Memory B cell (primary cell): Measurements from ENCODE around the gene SAFB.
"Not testable (repeated sequence)": the region's sequence is repeated elsewhere in the genome, so short reads cannot be mapped to it uniquely, and the experiment has no call there.

Source experiments
- ATAC-seq: fragments of 150-1000 bp; cut with Tn5 transposase; 2 replicates; pipeline ENCODE4 v1.10.0; 2021; ENCODE audit warnings: low read depth, mild to moderate bottlenecking, moderate library complexity
- DNase-seq, 2 donors: peaks; one replicate each; pipeline ENCODE4 v3.0.0; 2022; ENCODE audit warnings: low spot score in 2 of 2
- H3K27ac Mint-ChIP-seq: one replicate; pipeline ENCODE4 v1.8.0; 2022; ENCODE audit warnings: mild to moderate bottlenecking, moderate library complexity, mixed read lengths
- H3K27me3 Mint-ChIP-seq: one replicate; pipeline ENCODE4 v1.8.0; 2022; ENCODE audit warnings: mixed read lengths
- H3K36me3 Mint-ChIP-seq: one replicate; pipeline ENCODE4 v1.8.0; 2022; ENCODE audit warnings: mild to moderate bottlenecking, mixed read lengths
- H3K4me1 Mint-ChIP-seq: one replicate; pipeline ENCODE4 v1.8.0; 2022; ENCODE audit warnings: mixed read lengths
- H3K4me3 Mint-ChIP-seq: one replicate; pipeline ENCODE4 v1.8.0; 2022; ENCODE audit warnings: mild to moderate bottlenecking, moderate library complexity, mixed read lengths
- H3K9me3 Mint-ChIP-seq: one replicate; pipeline ENCODE4 v1.8.0; 2022; ENCODE audit warnings: mixed read lengths

Gene SAFB

GRCh38 chr19:5608766-5609165, 14.1 kb upstream of the SAFB start:
- H3K36me3 Mint-ChIP-seq = peaks cover 45% of the 10 kb centered on the region
- not testable (repeated sequence) for H3K27ac Mint-ChIP-seq, H3K4me3 Mint-ChIP-seq, H3K27me3 Mint-ChIP-seq, DNase-seq, ATAC-seq, H3K9me3 Mint-ChIP-seq
- peaks cover 12% of the 10 kb centered on the region for H3K4me1 Mint-ChIP-seq

- DNase-seq (no peak), ATAC-seq (no peak)
- Mint-ChIP-seq H3K9me3 (no peaks in the 10 kb centered on the region), H3K27me3 (no peaks in the 10 kb centered on the region), H3K27ac (no peak overlapping the region), H3K4me1 (peaks cover 13% of the 10 kb centered on the region), H3K36me3 (peaks cover 45% of the 10 kb centered on the region), H3K4me3 (no peak overlapping the region)
Observed at GRCh38 chr19:5609881-5610448, 12.9 kb upstream of the SAFB start.

- Mint-ChIP-seq H3K27me3 (no peaks in the 10 kb centered on the region), H3K36me3 (peaks cover 40% of the 10 kb centered on the region), H3K9me3 (no peaks in the 10 kb centered on the region), H3K4me1 (peaks cover 4% of the 10 kb centered on the region), H3K4me3 (no peak overlapping the region), H3K27ac (no peak overlapping the region)
- no peak for ATAC-seq
- no peak for DNase-seq
Observed at GRCh38 chr19:5612891-5613865, 9.7 kb upstream of the SAFB start.

GRCh38 chr19:5615756-5616327, 7.0 kb upstream of the SAFB start:
- Mint-ChIP-seq H3K27me3 (no peaks in the 10 kb centered on the region), H3K27ac (no peak overlapping the region), H3K36me3 (peaks cover 40% of the 10 kb centered on the region), H3K4me3 (no peak overlapping the region), H3K4me1 (peaks cover 15% of the 10 kb centered on the region), H3K9me3 (no peaks in the 10 kb centered on the region)
- DNase-seq = no peak
- ATAC-seq = no peak

GRCh38 chr19:5617080-5617479, 5.8 kb upstream of the SAFB start:
- Mint-ChIP-seq H3K27ac (no peak overlapping the region), H3K27me3 (no peaks in the 10 kb centered on the region), H3K4me3 (no peak overlapping the region), H3K36me3 (peaks cover 36% of the 10 kb centered on the region), H3K9me3 (no peaks in the 10 kb centered on the region), H3K4me1 (peaks cover 22% of the 10 kb centered on the region)
- ATAC-seq (no peak), DNase-seq (no peak)

GRCh38 chr19:5618591-5618990, 4.3 kb upstream of the SAFB start:
- peaks cover 21% of the 10 kb centered on the region for H3K4me1 Mint-ChIP-seq

GRCh38 chr19:5619946-5620345, 2.9 kb upstream of the SAFB start:
- no peak overlapping the region for H3K27ac Mint-ChIP-seq
- peaks cover 27% of the 10 kb centered on the region for H3K4me1 Mint-ChIP-seq
- DNase-seq (no peak), ATAC-seq (no peak)
- H3K9me3 Mint-ChIP-seq = no peaks in the 10 kb centered on the region
- no peaks in the 10 kb centered on the region for H3K27me3 Mint-ChIP-seq
- no peak overlapping the region for H3K4me3 Mint-ChIP-seq
- H3K36me3 Mint-ChIP-seq = peaks cover 21% of the 10 kb centered on the region

More at GRCh38 chr19:5618591-5618990, 4.3 kb upstream of the SAFB start:
- H3K9me3 Mint-ChIP-seq = no peaks in the 10 kb centered on the region
- H3K27me3 Mint-ChIP-seq = no peaks in the 10 kb centered on the region
- H3K36me3 Mint-ChIP-seq = peaks cover 27% of the 10 kb centered on the region
- DNase-seq (no peak), ATAC-seq (no peak)
- peak overlapping the region; percentile 24 for H3K27ac Mint-ChIP-seq
- no peak overlapping the region for H3K4me3 Mint-ChIP-seq

- H3K27me3 Mint-ChIP-seq = no peaks in the 10 kb centered on the region
- peak overlapping the region; percentile 99 for H3K4me3 Mint-ChIP-seq
- H3K27ac Mint-ChIP-seq = peak overlapping the region; percentile 98
- DNase-seq (peak in 1 of 2 donors; percentile 19), ATAC-seq (no peak)
- peaks cover 37% of the 10 kb centered on the region for H3K4me1 Mint-ChIP-seq
- H3K9me3 Mint-ChIP-seq = no peaks in the 10 kb centered on the region
- H3K36me3 Mint-ChIP-seq = peaks cover 18% of the 10 kb centered on the region
Observed at GRCh38 chr19:5621311-5621944, 1.5 kb upstream of the SAFB start.

- Mint-ChIP-seq H3K9me3 (no peaks in the 10 kb centered on the region), H3K27ac (peak overlapping the region; percentile 98), H3K27me3 (no peaks in the 10 kb centered on the region), H3K4me1 (peaks cover 39% of the 10 kb centered on the region), H3K4me3 (peak overlapping the region; percentile 99), H3K36me3 (peaks cover 20% of the 10 kb centered on the region)
- DNase-seq (no peak), ATAC-seq (no peak)
Observed at GRCh38 chr19:5621945-5622464, 878 bp upstream of the SAFB start.

- Mint-ChIP-seq H3K27ac (peak overlapping the region; percentile 98), H3K27me3 (no peaks in the 10 kb centered on the region), H3K4me3 (peak overlapping the region; percentile 99), H3K4me1 (peaks cover 43% of the 10 kb centered on the region), H3K9me3 (no peaks in the 10 kb centered on the region), H3K36me3 (peaks cover 23% of the 10 kb centered on the region)
- ATAC-seq = no peak
- DNase-seq = peak in 1 of 2 donors; percentile 16
Observed at GRCh38 chr19:5623397-5624017, 624 bp downstream of the SAFB start.

- H3K4me1 Mint-ChIP-seq = peaks cover 45% of the 10 kb centered on the region
- peak overlapping the region; percentile 91 for H3K4me3 Mint-ChIP-seq
- ATAC-seq (no peak), DNase-seq (no peak)
- H3K27ac Mint-ChIP-seq = peak overlapping the region; percentile 98
- peaks cover 19% of the 10 kb centered on the region for H3K36me3 Mint-ChIP-seq
- H3K27me3 Mint-ChIP-seq = no peaks in the 10 kb centered on the region
- H3K9me3 Mint-ChIP-seq = no peaks in the 10 kb centered on the region
Observed at GRCh38 chr19:5624018-5624663, 1.3 kb downstream of the SAFB start.

GRCh38 chr19:5624741-5625278, 1.9 kb downstream of the SAFB start:
- Mint-ChIP-seq H3K9me3 (no peaks in the 10 kb centered on the region), H3K27me3 (no peaks in the 10 kb centered on the region), H3K4me3 (peak overlapping the region; percentile 91), H3K36me3 (peaks cover 19% of the 10 kb centered on the region), H3K27ac (peak overlapping the region; percentile 98), H3K4me1 (peaks cover 46% of the 10 kb centered on the region)
- DNase-seq (no peak), ATAC-seq (no peak)

GRCh38 chr19:5625641-5626040, 2.8 kb downstream of the SAFB start:
- Mint-ChIP-seq H3K4me3 (peak overlapping the region; percentile 57), H3K4me1 (peaks cover 42% of the 10 kb centered on the region), H3K9me3 (no peaks in the 10 kb centered on the region), H3K36me3 (peaks cover 16% of the 10 kb centered on the region), H3K27me3 (no peaks in the 10 kb centered on the region), H3K27ac (peak overlapping the region; percentile 98)
- no peak for DNase-seq
- no peak for ATAC-seq
